HepG2 (cell line): ENCODE data around the gene SHISA6. TPM values are rescaled to one million over a fixed set of nuclear protein-coding genes. Genes with fewer than 3 reads are reported as not detected.

Experiments
- ATAC-seq: fragments of 200-7000 bp; cut with Tn5 transposase; 3 replicates; pipeline ENCODE4 v1.9.1; 2020; ENCODE audit warnings: mild to moderate bottlenecking, moderate library complexity
- BruUV-seq: library from RNA; stranded (reverse); fragments of 400-500 nt; replicated peaks from 2 replicates; lab custom pipeline; 2021; lab: Mats Ljungman, UMichigan
- CTCF ChIA-PET: fragments of 300-600 bp; formaldehyde crosslinking; extraction: SDS; loops from one replicate; lab custom pipeline; 2021; ENCODE audit warnings: low total read pairs, inconsistent platforms, low intra/inter-chr PET ratio; lab: Yijun Ruan, JAX
- POLR2A ChIA-PET: fragments of 350-600 bp; sonication (Branson Sonifier 250); formaldehyde crosslinking; loops from one replicate; lab custom pipeline; 2020; ENCODE audit warnings: antibody characterized with exemption, inconsistent platforms; lab: Yijun Ruan, JAX
- DNase-seq: peaks from one replicate; pipeline ENCODE4 v3.0.0-alpha.2; 2015; ENCODE audit warnings: low spot score
- FAIRE-seq: peaks from 3 replicates; lab custom pipeline; 2011; peaks lifted over from hg19 to GRCh38; lab: Jason Lieb, UNC
- H2AFZ ChIP-seq: one replicate; pipeline ENCODE4 v1.6.1; 2011; ENCODE audit warnings: low read length, inconsistent platforms
- H3K27ac ChIP-seq: fragments of 300-600 bp; 3 replicates; pipeline ENCODE4 v1.8.0; 2011; ENCODE audit warnings: mixed run types, mild to moderate bottlenecking, mixed read lengths, low read length, inconsistent platforms; ENCODE audit not compliant: insufficient read depth; ENCODE audit errors: extremely low read length
- H3K27me3 ChIP-seq, 2 experiments: fragments of 200-600 bp in 1 of 2; 2 replicates in 1 of 2; 3 replicates in 1 of 2; pipeline versions ENCODE4 v1.6.0 to v1.8.0; 2011; ENCODE audit warnings: low read length in 2 of 2, mild to moderate bottlenecking in 2 of 2, moderate library complexity in 2 of 2, inconsistent platforms in 1 of 2; ENCODE audit not compliant: insufficient read depth in 2 of 2, control insufficient read depth in 1 of 2
- H3K36me3 ChIP-seq, 2 experiments: fragments of 200-600 bp in 1 of 2; replicated peaks in 1 of 2; 2 replicates in 1 of 2; 3 replicates in 1 of 2; pipeline versions ENCODE4 v1.5.1 to v1.8.0; 2011; ENCODE audit warnings: low read length in 2 of 2, inconsistent platforms in 1 of 2; ENCODE audit not compliant: insufficient read depth in 2 of 2, control insufficient read depth in 1 of 2
- H3K4me1 ChIP-seq: 2 replicates; pipeline ENCODE4 v1.5.1; 2012; ENCODE audit warnings: low read length, inconsistent platforms; ENCODE audit not compliant: insufficient read depth
- H3K4me2 ChIP-seq: 2 replicates; pipeline ENCODE4 v1.6.0; 2011; ENCODE audit warnings: low read depth, low read length, inconsistent platforms
- H3K4me3 ChIP-seq, 3 experiments: fragments of 200-600 bp in 1 of 3; sonication (generic), shearing (Covaris generic) in 1 of 3; replicated peaks in 1 of 3; 2 replicates each; pipeline ENCODE4 v1.5.1; 2011 to 2016; ENCODE audit warnings: low read length in 3 of 3, inconsistent platforms in 2 of 3, low read depth in 2 of 3, mild to moderate bottlenecking in 2 of 3, control low read depth in 1 of 3, mixed read lengths in 1 of 3; ENCODE audit not compliant: insufficient read depth in 1 of 3
- H3K79me2 ChIP-seq: one replicate; pipeline ENCODE4 v1.6.1; 2011; ENCODE audit warnings: low read length, inconsistent platforms; ENCODE audit not compliant: insufficient read depth
- H3K9ac ChIP-seq: 2 replicates; pipeline ENCODE4 v1.6.0; 2011; ENCODE audit warnings: mild to moderate bottlenecking, low read depth, low read length, inconsistent platforms; ENCODE audit not compliant: insufficient read depth
- H3K9me3 ChIP-seq: 2 replicates; pipeline ENCODE4 v1.5.1; 2012; ENCODE audit warnings: mild to moderate bottlenecking, low read length
- H4K20me1 ChIP-seq: 2 replicates; pipeline ENCODE4 v1.6.0; 2011; ENCODE audit warnings: inconsistent platforms, mild to moderate bottlenecking, low read length, moderate library complexity; ENCODE audit not compliant: insufficient read depth
- ADNP ChIP-seq: sonication (generic); formaldehyde crosslinking; IDR thresholded peaks from 2 replicates; pipeline ENCODE4 v1.4.0; 2020; ENCODE audit warnings: missing genetic modification reagents
- AGO2 ChIP-seq: fragments of 200-400 bp; formaldehyde crosslinking; optimal IDR thresholded peaks from 2 replicates; pipeline ENCODE3; 2017; ENCODE audit warnings: mild to moderate bottlenecking, low read depth, low read length, moderate library complexity
- FOSL2 ChIP-seq: sonication (generic); formaldehyde crosslinking; IDR thresholded peaks from 2 replicates; pipeline ENCODE4 v1.4.0; 2020; ENCODE audit warnings: missing genetic modification reagents
- HNRNPLL ChIP-seq: fragments of 200-400 bp; formaldehyde crosslinking; IDR thresholded peaks from 2 replicates; pipeline ENCODE4 v1.6.1; 2017; ENCODE audit warnings: mild to moderate bottlenecking, low read depth, low read length; ENCODE audit not compliant: poor library complexity, severe bottlenecking
- MZF1 ChIP-seq: sonication (generic); formaldehyde crosslinking; IDR thresholded peaks from 2 replicates; pipeline ENCODE4 v1.8.1; 2023; ENCODE audit warnings: mild to moderate bottlenecking, missing genetic modification reagents, borderline replicate concordance
- SRF ChIP-seq: IDR thresholded peaks from 2 replicates; pipeline ENCODE4 v1.6.1; 2011; ENCODE audit warnings: mild to moderate bottlenecking, low read depth, low read length, moderate library complexity
- SRSF9 ChIP-seq: fragments of 200-400 bp; formaldehyde crosslinking; IDR thresholded peaks from 2 replicates; pipeline ENCODE4 v1.6.1; 2018; ENCODE audit warnings: borderline replicate concordance, mild to moderate bottlenecking, low read depth, low read length; ENCODE audit not compliant: insufficient read depth, poor library complexity, severe bottlenecking
- SRY ChIP-seq: sonication (generic); formaldehyde crosslinking; IDR thresholded peaks from 2 replicates; pipeline ENCODE4 v1.8.0; 2022; ENCODE audit warnings: mild to moderate bottlenecking, missing genetic modification reagents
- ZBTB7A ChIP-seq: sonication (generic); formaldehyde crosslinking; IDR thresholded peaks from 2 replicates; pipeline ENCODE4 v1.8.0; 2022; ENCODE audit warnings: mild to moderate bottlenecking, missing genetic modification reagents
- ZNF138 ChIP-seq: sonication (generic); formaldehyde crosslinking; IDR thresholded peaks from 2 replicates; pipeline ENCODE4 v1.5.0; 2020; ENCODE audit warnings: mild to moderate bottlenecking, low read depth, missing genetic modification reagents
- ZNF230 ChIP-seq: sonication (generic); formaldehyde crosslinking; IDR thresholded peaks from 2 replicates; pipeline ENCODE4 v1.4.0; 2020; ENCODE audit warnings: mild to moderate bottlenecking, missing genetic modification reagents
- ZNF296 ChIP-seq: sonication (generic); formaldehyde crosslinking; conservative IDR thresholded peaks from 2 replicates; pipeline ENCODE4 v1.5.0; 2020; ENCODE audit warnings: mild to moderate bottlenecking, missing genetic modification reagents
- WGBS: methylation state at CpG from one replicate; pipeline ENCODE4 v1.1.6; 2017; ENCODE audit warnings: low lambda C conversion rate; 5-methylcytosine and 5-hydroxymethylcytosine counted together
- in situ Hi-C: cut with HindIII; loops from 2 replicates; pipeline ENCODE4 v1.10.0; 2017; ENCODE audit warnings: low pct_unique_long_range_greater_than_20kb; ENCODE audit not compliant: extremely low pct_ligation_motif_present
- intact Hi-C: fragments of 100-400 bp; cut with micrococcal nuclease; formaldehyde crosslinking; loops from one replicate; pipeline ENCODE4 v1.10.0; 2022; ENCODE audit not compliant: unreplicated experiment
- polyA plus RNA-seq, 8 experiments: library from polyadenylated mRNA; depleted of rRNA in 3 of 8; stranded (reverse) in 7 of 8; unstranded in 1 of 8; fragments of >200 nt; fragmentation: Illumina TruSeq in 4 of 8; extraction: Trizol in 4 of 8; gene quantifications; 2 replicates each; pipeline versions ENCODE4 v1.2.1 to v1.2.3, GENCODE V29; 2011 to 2016; ENCODE audit warnings: low read depth in 4 of 8, missing spikeins in 1 of 8, mixed read lengths in 1 of 8; ENCODE audit not compliant: insufficient read depth in 1 of 8
- total RNA-seq, 5 experiments: library from RNA; depleted of rRNA; stranded (reverse); fragments of >200 nt; fragmentation: Illumina TruSeq; extraction: Trizol; gene quantifications; 2 replicates each; pipeline ENCODE4 v1.2.3, GENCODE V29; 2016; ENCODE audit warnings: low read depth in 1 of 5

The SHISA6 gene
- total and polyA plus RNA-seq, 2 of the 13 experiments (the other 11 are each of a cell fraction or from before 2014, with no cell fraction given): not detected

GRCh38 chr17:11292491-11292890 is 51.5 kb downstream of the SHISA6 start:
- H3K9ac ChIP-seq: no peak overlapping the region
- H3K4me3 ChIP-seq: no peak overlapping the region
- DNase-seq: no peak
- no peaks in the 10 kb centered on the region for H3K79me2 ChIP-seq
- BruUV-seq: no TSS peak
- POLR2A ChIA-PET: no interaction called here
- no peak for ATAC-seq
- in situ Hi-C loops (no loop called here), intact Hi-C loops (no loop called here)
- TF ChIP-seq SRF (no peak), AGO2 (no peak), ZNF296 (CRISPR knock-in tag) (no peak), ADNP (CRISPR knock-in tag) (no peak), ZNF230 (CRISPR knock-in tag) (no peak), ZBTB7A (CRISPR knock-in tag) (no peak), SRSF9 (no peak), ZNF138 (CRISPR knock-in tag) (no peak), MZF1 (CRISPR knock-in tag) (no peak), SRY (CRISPR knock-in tag) (no peak), FOSL2 (CRISPR knock-in tag) (no peak), HNRNPLL (no peak)
- H3K4me2 ChIP-seq: no peak overlapping the region
- H3K27ac ChIP-seq: no peak overlapping the region
- no peaks in the 10 kb centered on the region for H3K4me1 ChIP-seq
- no peaks in the 10 kb centered on the region for H3K9me3 ChIP-seq
- no peak overlapping the region for H2AFZ ChIP-seq
- no peaks in the 10 kb centered on the region for H3K36me3 ChIP-seq
- 49% methylated on average over 8 of the region's 8 CpGs for WGBS
- H4K20me1 ChIP-seq: no peaks in the 10 kb centered on the region
- H3K27me3 ChIP-seq: no peaks in the 10 kb centered on the region
- no peak for FAIRE-seq
- CTCF ChIA-PET: no interaction called here
